NCI-H2171 (cell line): Measurements from ENCODE around the gene SSR3.
"Not testable (repeated sequence)": the region's sequence is repeated elsewhere in the genome, so short reads cannot be mapped to it uniquely, and the experiment has no call there.

Source experiments
- DNase-seq: peaks from one replicate; lab custom pipeline; 2025; lab: John Stamatoyannopoulos, UW

Gene SSR3

GRCh38 chr3:156576051-156576450 lies 21.1 kb upstream of the SSR3 start:
- DNase-seq = no peak

DNA sequence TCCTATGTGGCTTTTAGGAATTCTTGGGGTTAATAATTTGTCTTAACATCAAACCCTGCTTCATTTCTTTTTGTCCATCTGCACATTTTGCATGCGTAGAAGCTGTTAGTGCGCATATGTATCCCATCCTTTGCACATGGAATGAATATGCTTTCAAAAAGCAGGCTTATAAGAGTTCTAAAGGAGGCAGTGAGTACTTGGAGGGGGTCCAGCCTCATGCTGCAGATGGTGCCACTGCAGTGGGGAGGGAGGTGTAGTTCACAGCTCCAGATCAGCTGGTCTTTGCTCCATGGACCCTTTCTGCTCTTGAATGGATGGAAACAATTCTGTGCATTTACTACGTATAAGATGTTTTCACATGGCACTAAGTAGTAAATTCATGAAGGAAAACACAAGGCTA lies 20.7 kb upstream of the SSR3 start:
- DNase-seq = no peak

DNA sequence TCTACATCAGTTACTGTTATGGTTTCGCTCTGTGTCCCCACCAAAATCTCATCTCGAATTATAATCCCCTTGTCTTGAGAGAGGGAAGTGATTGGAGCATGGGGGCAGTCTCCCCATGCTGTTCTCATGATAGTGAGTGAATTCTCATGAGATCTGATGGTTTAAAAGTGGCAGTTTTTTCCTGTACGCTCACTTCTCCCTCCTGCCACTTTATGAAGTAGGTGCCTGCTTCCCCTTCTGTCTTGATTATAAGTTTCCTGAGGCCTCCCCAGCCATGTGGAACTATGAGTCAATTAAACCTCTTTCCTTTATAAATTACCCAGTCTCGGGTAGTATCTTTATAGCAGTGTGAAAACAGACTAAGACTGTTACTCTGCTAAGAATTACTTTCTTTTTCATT lies 15.0 kb upstream of the SSR3 start:
- not testable (repeated sequence) for DNase-seq

DNA sequence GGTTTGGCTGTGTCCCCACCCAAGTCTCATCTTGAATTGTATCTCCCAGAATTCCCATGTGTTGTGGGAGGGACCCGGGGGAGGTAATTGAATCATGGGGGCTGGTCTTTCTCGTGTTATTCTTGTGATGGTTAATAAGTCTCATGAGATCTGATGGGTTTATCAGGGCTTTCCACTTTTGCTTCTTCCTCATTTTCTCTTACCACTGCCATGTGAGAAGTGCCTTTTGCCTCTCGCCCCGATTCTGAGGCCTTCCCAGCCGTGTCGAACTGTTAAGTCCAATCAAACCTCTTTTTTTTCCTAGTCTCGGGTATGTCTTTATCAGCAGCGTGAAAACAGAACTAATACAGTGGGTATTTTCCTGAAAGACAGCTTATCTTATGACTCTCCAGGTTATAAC lies 14.1 kb upstream of the SSR3 start:
- not testable (repeated sequence) for DNase-seq

DNA sequence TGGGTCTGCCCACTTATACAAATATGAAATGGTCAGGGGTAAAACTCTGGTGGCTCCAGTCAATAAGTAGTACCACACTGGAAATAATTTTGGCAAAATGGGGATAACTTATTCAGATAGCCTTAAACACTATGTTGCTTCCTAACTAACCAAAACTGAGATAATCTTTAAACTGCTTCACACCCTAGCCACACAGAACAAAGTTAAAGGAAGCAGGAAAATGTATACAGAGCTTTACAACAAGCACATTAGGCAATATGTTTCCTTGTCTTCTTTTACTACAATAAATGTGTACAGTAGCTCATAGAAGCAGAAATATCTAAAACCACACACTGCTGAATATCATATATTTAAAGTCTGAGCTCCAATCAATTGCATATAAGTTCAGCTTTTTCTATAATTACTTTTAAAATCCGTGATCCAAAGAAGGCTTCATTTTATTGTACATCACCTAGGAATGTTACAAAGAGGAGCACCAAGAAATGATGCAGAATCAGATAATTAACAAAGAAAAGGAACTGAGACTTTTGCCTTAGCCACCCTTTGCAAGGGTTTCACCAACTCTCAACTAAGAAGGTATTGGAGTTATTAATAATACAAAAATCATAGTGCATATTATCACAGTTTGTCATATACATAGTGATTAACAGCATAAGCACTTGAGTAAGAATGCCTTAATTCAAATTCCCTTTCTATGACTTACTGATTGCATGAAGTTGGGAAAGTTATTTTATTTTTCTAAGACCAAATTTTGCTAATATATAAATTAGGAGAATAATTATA lies 9.2 kb upstream of the SSR3 start:
- no peak for DNase-seq

DNA sequence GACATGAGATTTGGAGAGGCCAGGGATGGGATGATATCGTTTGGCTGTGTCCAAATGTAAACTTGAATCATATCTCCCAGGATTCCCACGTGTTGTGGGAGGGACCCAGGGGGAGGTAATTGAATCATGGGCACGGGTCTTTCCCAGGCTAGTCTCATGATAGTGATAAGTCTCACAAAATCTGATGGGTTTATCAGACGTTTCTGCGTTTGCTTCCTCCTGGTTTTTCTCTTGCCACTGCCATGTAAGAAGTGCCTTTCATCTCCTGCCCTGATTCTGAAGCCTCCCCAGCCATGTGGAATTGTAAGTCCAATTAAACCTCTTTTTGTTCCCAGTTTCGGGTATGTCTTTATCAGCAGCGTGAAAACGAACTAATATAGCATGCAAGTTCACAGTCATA lies 7.6 kb upstream of the SSR3 start:
- DNase-seq = not testable (repeated sequence)

DNA sequence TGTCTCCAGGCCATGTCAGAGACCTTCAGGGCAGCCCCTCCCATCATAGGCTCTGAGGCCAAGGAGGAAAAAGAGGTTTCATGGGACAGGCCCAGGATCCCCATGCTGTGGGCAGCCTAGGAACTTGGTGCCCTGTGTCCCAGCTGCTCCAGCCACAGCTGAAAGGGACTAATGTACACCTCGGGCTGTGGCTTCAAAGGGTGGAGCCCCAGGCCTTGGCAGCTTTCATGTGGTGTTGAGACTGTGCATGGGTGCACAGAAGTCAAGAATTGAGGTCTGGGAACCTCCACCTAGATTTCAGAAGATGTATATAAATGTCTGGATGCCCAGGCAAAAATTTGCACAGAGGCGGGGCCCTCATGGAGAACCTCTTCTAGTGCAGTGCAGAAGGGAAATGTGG lies 6.6 kb upstream of the SSR3 start:
- no peak for DNase-seq

DNA sequence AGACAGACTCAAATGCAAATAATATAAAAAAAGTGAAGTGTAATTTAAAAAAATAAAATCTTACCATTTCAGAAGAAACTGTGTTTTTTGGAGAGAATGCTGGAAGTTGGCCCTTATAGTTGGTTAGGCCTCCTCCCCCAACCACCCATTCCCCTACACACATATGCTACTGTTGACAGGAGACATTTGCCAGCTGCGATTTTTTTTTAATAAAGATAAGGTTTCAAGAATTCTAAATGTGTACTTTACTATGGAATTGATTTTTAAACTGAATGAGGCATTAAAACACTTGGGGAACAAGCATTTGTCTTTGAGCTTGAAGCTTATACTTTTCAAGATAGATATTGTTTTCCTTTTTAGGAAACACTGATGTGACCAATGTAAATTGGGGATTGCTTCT lies 4.4 kb upstream of the SSR3 start:
- peak; percentile 32 for DNase-seq

DNA sequence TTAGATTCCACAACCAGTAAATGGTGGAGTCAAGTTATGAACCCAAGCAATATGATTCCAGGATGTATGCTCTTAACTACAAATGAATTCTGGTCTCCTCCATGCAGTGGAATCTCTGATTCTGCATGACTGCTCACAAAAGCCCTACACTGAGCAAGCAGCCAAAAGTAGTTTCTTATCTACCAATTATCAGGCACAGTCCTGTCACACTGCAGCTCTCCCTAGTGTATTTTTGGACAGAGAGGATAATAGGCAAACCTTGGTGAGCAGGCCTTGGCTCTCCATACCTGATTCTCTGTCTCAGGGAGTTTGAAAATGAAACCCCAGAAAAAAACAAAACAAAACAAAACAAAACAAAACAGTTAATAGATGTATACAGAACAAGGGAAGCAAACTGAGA lies 3.5 kb upstream of the SSR3 start:
- no peak for DNase-seq

- no peak for DNase-seq
Measured at GRCh38 chr3:156554515-156554841, 439 bp downstream of the SSR3 start.

DNA sequence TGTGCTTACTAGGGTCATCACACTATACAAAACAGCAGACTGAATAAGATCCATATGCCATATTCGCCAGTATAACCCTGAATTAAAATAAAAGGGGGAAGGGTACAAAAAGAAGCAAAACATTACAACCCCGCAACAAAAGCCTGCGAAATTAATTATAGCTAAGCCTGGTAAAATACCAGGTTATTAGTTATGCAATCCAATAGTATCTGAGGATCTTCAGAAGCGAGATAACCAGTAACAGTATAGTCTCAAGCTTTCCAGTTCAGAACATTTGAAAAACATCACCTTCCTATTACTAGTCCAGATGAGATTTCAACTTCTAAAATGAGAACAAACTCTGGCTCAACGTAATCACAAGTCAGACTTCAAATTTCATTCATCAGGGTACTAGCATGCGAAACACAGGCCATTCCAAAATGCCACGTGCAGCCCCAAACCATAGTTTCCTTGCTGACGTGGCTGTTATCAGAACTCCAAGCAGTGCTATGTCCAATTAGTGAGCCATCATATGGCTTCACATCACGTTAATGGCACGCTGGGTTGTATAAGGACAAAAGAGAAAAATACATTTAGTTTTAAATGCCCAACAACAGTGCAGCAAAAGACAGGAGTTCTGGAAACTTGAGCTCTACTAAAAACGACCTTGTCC lies 1.1 kb downstream of the SSR3 start:
- DNase-seq = no peak

DNA sequence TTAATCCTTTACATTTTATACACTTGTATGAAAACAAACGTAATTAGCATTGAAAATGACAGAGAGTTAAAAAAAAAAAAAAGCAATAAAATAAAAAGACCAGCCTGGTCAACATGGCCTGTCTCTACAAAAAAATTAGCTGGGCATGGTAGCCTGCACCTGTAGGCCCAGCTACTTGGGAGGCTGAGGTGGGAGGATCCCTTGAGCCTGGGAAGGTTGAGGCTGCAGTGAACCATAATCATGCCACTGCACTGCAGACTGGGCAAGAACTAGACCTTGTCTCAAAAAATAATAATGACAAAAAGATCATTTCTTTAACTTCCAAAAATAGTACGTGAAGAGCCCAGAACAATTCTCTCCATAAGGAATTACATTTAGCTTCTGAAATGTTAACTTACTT lies 1.9 kb downstream of the SSR3 start:
- DNase-seq = no peak

DNA sequence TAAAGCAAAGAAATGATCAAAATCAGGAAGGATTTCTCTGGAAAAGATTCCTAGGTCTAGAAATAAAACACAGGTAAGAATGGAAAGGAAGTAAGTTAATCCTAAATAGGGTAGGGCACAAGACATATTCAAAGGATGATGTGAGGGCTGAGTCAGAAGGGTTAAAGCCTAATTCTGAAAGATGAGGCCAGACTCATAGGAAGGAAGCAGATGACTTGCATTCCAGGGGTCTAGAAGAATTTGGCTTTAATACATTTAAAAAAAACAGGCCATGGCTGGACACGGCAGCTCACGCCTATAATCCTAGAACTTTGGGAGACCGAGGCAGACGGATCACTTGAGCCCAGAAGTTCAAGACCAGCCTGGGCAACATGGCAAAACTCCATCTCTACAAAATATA lies 3.2 kb downstream of the SSR3 start:
- no peak for DNase-seq

- DNase-seq = no peak
Measured at GRCh38 chr3:156551261-156551660, 3.7 kb downstream of the SSR3 start.

GRCh38 chr3:156548902-156549301 lies 6.0 kb downstream of the SSR3 start:
- no peak for DNase-seq

- DNase-seq = no peak
Measured at GRCh38 chr3:156548041-156548687, 6.8 kb downstream of the SSR3 start.

- no peak for DNase-seq
Measured at GRCh38 chr3:156547637-156548036, 7.3 kb downstream of the SSR3 start.

DNA sequence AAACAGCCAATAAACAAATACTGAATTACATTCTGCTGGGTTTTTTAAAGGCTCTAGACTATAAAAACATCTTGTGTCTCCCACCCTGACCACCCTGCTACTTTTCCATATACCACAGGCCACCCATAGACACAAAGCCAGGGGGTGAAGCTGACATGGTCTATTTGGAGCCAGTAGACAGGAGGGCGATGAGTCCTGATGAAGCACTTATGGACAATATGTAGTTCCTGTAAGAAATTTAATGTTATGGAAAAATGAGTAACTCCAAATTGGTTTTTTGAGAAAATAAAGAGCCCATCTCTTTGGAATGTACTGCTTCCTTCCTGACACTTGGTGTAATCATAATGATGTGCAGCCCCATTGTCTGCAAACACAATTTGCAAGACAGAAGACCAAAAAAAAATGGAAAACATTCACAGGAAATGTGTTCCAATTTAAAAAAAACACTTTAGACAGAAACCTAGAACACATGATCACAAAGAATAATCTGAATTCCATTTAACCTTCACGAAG lies 11.8 kb downstream of the SSR3 start:
- DNase-seq = no peak

GRCh38 chr3:156542101-156543042 lies 12.5 kb downstream of the SSR3 start:
- no peak for DNase-seq

DNA sequence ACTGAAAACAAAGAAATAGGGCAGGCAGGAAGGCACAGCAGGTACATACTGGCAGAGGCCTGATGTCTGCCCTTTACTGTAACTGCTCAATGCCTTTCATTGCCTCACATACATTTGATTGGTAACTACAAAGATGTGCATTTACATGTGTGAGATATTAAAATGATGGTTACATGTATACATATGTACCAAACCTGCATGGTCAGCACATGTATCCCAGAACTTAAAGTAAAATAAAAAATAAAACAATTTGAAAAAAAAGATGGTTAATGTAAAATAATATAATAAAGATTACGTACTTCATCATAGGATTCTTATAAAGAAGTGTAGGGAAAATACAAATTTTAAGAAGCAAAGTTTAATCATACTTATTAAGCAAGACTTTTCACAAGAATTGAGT lies 15.1 kb downstream of the SSR3 start:
- DNase-seq = no peak

DNA sequence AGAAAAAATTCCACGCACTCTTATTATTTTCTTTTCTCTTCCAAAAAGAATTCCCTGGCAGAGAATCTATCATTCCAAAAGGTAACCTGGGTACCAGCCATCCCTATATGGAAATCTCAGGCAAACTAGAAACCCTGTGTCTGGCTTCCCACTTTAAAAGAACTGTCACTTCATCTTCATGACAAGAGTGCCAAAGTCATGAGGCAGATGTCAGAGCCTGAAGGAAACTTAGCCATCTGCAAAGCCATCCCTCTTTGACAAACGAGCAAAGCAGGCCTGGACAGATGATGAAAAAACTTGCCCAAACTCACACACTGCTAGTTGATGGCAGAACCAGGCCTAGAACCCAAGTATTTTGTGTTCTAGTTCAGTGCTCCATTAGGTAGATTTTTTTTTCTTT lies 15.9 kb downstream of the SSR3 start:
- DNase-seq = no peak
